ENCODE results near the gene CTTN. TPM values are rescaled to one million over a fixed set of nuclear protein-coding genes. Genes with fewer than 3 reads are reported as not detected.

The CTTN gene
- total RNA-seq, 4 donors from 2014 or later = 229 to 418 (median 295) TPM

DNA sequence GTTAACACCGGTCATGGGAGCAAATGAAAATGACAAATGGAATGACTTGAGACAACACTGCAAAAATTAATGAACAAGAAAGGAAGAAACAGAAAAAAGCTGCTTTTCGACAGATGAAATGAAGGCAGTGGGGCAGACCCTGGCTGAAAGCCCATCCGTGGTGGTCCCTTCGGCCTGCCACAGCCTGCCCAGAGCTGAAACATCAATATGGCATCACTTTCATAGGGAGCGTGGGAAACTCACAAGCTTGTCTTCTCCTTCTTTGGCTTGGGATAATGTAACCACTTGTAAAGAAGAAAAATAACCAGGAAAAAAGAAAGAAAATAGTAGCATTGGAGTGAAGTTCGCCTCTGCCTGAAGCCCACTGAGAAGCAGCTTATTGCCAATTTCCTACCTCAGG, 78.8 kb downstream of the CTTN start:
- intact Hi-C loops (cut with DNase I) = loop anchor here (10.0 kb wide), 1 partner anchor 418 kb away; no protein-coding TSS in a partner anchor
- Histone ChIP-seq H3K9me3 (no peaks in the 10 kb centered on the region), H3K27ac (no peak overlapping the region), H3K27me3 (no peaks in the 10 kb centered on the region), H3K36me3 (no peaks in the 10 kb centered on the region), H3K4me1 (no peaks in the 10 kb centered on the region), H3K4me3 (replicated peaks in 1 of 3) (no peak overlapping the region)
- WGBS, 2 donors = 92 to 93% methylated on average over 6 of the region's 6 CpGs
- no peak for TF ChIP-seq POLR2A (IDR thresholded peaks at IDR 0.05)
- TF ChIP-seq, protein P1, sequence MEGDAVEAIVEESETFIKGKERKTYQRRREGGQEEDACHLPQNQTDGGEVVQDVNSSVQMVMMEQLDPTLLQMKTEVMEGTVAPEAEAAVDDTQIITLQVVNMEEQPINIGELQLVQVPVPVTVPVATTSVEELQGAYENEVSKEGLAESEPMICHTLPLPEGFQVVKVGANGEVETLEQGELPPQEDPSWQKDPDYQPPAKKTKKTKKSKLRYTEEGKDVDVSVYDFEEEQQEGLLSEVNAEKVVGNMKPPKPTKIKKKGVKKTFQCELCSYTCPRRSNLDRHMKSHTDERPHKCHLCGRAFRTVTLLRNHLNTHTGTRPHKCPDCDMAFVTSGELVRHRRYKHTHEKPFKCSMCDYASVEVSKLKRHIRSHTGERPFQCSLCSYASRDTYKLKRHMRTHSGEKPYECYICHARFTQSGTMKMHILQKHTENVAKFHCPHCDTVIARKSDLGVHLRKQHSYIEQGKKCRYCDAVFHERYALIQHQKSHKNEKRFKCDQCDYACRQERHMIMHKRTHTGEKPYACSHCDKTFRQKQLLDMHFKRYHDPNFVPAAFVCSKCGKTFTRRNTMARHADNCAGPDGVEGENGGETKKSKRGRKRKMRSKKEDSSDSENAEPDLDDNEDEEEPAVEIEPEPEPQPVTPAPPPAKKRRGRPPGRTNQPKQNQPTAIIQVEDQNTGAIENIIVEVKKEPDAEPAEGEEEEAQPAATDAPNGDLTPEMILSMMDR (IDR thresholded peaks at IDR 0.05) = no peak
- no peak for DNase-seq

DNA sequence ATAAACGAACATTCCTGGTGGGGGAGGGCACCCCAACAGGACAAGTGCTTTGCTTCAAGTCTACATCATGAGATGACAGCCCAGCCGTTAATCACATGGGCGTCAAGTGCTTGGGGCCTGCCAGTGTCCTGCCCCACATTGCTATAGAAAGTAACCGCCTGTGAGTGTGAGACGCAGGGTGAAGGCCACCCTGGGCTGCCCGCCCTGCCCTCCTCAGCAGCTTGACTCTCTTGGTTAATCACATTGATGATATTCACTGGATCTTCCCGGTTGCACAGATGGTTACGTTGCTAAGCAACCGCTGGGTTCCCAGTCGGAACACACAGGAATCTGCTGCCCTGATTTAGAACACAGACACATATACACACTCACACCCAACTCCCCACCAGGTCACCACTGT, 79.3 kb downstream of the CTTN start:
- H3K36me3 ChIP-seq = no peaks in the 10 kb centered on the region
- WGBS, 2 donors = 70 to 83% methylated on average over 10 of the region's 10 CpGs
- no peaks in the 10 kb centered on the region for H3K27me3 ChIP-seq
- no peak overlapping the region for H3K4me3 ChIP-seq (replicated peaks in 1 of 3)
- H3K9me3 ChIP-seq = no peaks in the 10 kb centered on the region
- H3K27ac ChIP-seq = no peak overlapping the region
- no peak for TF ChIP-seq POLR2A (IDR thresholded peaks at IDR 0.05)
- TF ChIP-seq, protein P1 (IDR thresholded peaks at IDR 0.05) = no peak
- H3K4me1 ChIP-seq = peaks cover 0 to under 1% of the 10 kb centered on the region in 2 donors
- DNase-seq = no peak
- intact Hi-C loops (cut with DNase I) = loop anchor here (10.0 kb wide), 1 partner anchor 417 kb away; no protein-coding TSS in a partner anchor

DNA sequence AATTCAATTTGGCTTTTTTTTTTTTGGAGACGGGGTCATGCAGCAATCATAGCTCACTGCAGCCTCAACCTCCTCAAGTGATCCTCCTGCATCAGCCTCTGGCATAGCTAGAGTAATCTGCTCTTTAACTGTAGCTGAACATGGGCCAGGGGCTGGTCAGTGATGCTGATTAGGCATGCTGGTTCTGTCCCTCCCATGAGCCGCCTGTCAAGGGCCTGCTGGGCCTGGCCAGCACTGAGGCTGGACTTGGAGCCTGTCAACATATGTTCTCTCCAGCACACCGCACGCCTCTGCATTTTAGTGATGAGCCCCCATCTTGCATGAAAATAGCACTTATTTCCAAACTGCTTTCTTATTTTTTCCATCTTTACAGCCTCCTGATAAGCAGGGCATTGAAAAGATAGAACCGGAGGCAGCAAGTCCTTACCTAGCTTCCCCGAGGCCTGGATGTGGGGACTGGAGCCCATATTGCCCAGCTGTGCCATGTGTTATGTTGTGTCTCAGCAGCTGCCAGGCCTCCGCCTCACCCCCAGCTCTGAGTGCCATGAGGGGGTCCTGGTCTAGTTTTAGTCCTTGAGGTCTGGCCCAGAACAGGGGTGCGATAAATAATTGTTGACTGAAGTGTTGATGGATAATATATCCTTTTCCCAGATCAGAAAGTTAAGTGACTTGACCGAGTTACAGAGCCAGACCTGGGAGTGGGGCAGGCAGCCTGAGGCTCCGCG, 80.0 kb downstream of the CTTN start:
- H3K4me3 ChIP-seq (replicated peaks in 1 of 3) = no peak overlapping the region
- no peaks in the 10 kb centered on the region for H3K27me3 ChIP-seq
- intact Hi-C loops (cut with DNase I) = loop anchor here (10.0 kb wide), 1 partner anchor 416 kb away; no protein-coding TSS in a partner anchor
- WGBS, 2 donors = 89 to 90% methylated on average over 11 of the region's 11 CpGs
- no peak overlapping the region for H3K27ac ChIP-seq
- no peak for TF ChIP-seq POLR2A (IDR thresholded peaks at IDR 0.05)
- TF ChIP-seq, protein P1 (IDR thresholded peaks at IDR 0.05) = no peak
- no peaks in the 10 kb centered on the region for H3K9me3 ChIP-seq
- H3K4me1 ChIP-seq = peaks cover 0 to 6% of the 10 kb centered on the region in 2 donors
- no peaks in the 10 kb centered on the region for H3K36me3 ChIP-seq
- no peak for DNase-seq

DNA sequence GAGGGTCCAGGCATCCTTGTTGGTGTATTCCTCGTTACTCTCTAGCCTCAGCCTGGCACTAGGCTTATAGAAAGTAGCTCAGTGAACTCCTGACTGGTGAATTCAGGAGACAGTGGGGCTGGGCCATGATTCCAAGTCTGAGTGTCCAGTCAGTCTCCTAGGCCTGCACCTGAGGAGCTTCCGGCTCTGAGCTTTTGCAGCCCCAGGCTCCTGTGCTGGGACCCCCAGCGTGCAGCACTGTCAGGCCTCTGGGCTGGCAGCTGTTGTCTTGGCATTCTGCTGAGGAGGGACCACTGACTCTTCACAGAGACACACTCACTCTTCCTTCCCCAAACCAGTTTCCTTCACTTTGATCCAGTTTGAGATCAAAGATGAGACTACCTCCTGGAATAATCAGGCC, 82.4 kb downstream of the CTTN start:
- WGBS, 2 donors = 95 to 97% methylated on average over 2 to 3 of the region's 3 CpGs
- no peaks in the 10 kb centered on the region for H3K36me3 ChIP-seq
- H3K27me3 ChIP-seq = no peaks in the 10 kb centered on the region
- no peak overlapping the region for H3K4me3 ChIP-seq (replicated peaks in 1 of 3)
- no peak overlapping the region for H3K27ac ChIP-seq
- intact Hi-C loops (cut with DNase I) = no loop called here
- TF ChIP-seq, protein P1 (IDR thresholded peaks at IDR 0.05) = no peak
- no peak for TF ChIP-seq POLR2A (IDR thresholded peaks at IDR 0.05)
- DNase-seq = no peak
- peaks cover 0 to 6% of the 10 kb centered on the region in 2 donors for H3K4me1 ChIP-seq
- no peaks in the 10 kb centered on the region for H3K9me3 ChIP-seq
